Effector memory CD8-positive, alpha-beta T cell (primary cell): ENCODE data around the gene APBB1.

Source experiments
- ATAC-seq: fragments of 150-1000 bp; cut with Tn5 transposase; replicated peaks from 2 replicates; pipeline ENCODE4 v1.10.0; 2021; ENCODE audit warnings: mild to moderate bottlenecking, moderate library complexity
- DNase-seq, 3 experiments: peaks; one replicate each; pipeline ENCODE4 v3.0.0; 2021
- H3K27ac Mint-ChIP-seq, 2 donors: one replicate each; pipeline ENCODE4 v1.8.0; 2022; ENCODE audit warnings: mild to moderate bottlenecking in 2 of 2, mixed read lengths in 2 of 2, moderate library complexity in 2 of 2
- H3K27me3 Mint-ChIP-seq, 2 donors: one replicate each; pipeline ENCODE4 v1.8.0; 2022; ENCODE audit warnings: mixed read lengths in 2 of 2
- H3K36me3 Mint-ChIP-seq: one replicate; pipeline ENCODE4 v1.8.0; 2022; ENCODE audit warnings: mild to moderate bottlenecking, moderate library complexity, mixed read lengths; ENCODE audit not compliant: insufficient read depth
- H3K4me1 Mint-ChIP-seq, 2 donors: one replicate each; pipeline ENCODE4 v1.8.0; 2022; ENCODE audit warnings: low read depth in 2 of 2, mixed read lengths in 2 of 2
- H3K4me3 Mint-ChIP-seq, 2 donors: one replicate each; pipeline ENCODE4 v1.8.0; 2022; ENCODE audit warnings: mild to moderate bottlenecking in 2 of 2, mixed read lengths in 2 of 2, moderate library complexity in 2 of 2
- H3K9me3 Mint-ChIP-seq, 2 donors: one replicate each; pipeline ENCODE4 v1.8.0; 2022; ENCODE audit warnings: mixed read lengths in 2 of 2

The APBB1 gene

DNA sequence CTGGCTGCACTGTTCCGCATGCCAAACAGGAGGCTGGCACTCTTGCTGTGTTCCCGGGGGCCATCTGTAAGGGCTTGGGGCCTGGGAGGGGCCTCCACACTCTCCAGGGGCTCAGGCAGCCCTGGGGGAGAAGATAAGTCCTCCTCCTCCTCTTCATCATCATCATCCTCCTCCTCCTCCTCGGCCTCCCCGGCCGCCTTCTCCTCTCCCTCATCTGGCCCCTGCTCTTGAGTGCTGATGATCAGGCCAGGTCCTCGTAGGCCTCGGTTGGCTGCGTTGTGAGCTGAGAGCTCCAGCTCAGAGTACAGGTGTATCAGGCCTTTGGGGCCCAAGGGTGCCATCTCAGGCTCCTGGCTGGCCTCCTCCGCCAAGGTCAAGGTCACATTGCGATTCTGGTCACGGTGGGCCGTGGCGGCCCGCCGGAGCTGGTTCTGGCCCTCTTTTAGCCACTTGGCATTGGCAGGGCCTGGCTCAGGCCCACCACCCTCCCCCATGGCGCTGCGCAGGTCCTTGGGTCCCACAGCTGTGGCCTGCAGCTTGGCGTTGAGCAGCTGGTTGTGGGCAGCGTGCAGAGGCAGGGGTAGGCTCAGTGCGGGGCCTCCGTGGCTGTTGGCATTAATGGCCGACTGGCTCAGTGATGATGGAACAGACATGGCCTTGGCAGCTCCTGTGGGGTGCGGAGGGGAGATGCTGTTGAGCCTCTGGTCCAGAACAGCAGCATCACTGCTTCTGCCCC is 8.0 kb downstream of the APBB1 start:
- Mint-ChIP-seq H3K27ac (peak overlapping the region in 1 of 2 donors; percentile 76), H3K9me3 (no peaks in the 10 kb centered on the region), H3K4me3 (no peak overlapping the region), H3K36me3 (no peaks in the 10 kb centered on the region), H3K4me1 (peaks cover 28 to 44% of the 10 kb centered on the region in 2 donors), H3K27me3 (no peaks in the 10 kb centered on the region)
- DNase-seq (no peak), ATAC-seq (no peak)

DNA sequence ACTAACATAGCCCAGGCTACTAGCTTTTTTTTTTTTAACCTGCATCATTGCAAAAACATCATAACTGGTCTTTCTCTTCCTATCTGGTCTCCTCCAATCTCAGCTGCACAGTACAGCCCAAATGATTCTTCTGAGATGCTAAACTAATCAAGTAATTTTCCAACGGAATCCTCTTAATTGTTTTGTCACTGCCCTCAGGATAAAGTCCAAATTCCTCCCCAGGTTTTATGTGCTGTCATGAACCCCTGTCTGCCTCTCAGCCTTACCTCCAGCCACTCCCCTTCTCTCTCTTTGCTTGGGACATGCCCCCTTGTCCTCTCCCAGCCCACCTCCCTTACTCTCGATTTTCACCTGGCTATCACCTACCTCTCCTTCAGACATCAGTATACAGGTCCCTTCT is 12.5 kb downstream of the APBB1 start:
- Mint-ChIP-seq H3K9me3 (no peaks in the 10 kb centered on the region), H3K27ac (peak overlapping the region; percentile 15 to 47), H3K27me3 (no peaks in the 10 kb centered on the region), H3K4me1 (peaks cover 58 to 62% of the 10 kb centered on the region in 2 donors), H3K36me3 (peaks cover 12% of the 10 kb centered on the region), H3K4me3 (peak overlapping the region in 1 of 2 donors; percentile 16)
- DNase-seq (no peak), ATAC-seq (no peak)

DNA sequence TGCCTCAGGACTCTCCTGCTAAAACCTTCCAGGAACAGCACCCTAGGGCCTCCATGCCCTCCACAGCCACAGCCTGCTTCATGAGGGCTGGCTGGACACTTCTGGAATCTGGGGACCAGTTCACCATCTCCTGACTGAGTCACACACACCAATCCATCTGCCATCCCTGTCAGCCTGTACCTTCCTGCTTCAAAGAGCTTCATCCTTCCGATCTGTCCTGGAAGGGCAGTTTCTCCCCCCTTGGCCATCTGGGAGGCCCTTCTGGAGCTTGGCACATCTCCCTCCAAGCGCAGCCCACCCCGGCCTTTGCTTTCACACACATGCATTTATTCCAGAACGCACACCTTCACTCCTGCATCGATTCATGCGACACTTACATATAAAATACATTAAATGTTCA is 13.0 kb downstream of the APBB1 start:
- H3K4me1 Mint-ChIP-seq = peaks cover 63 to 64% of the 10 kb centered on the region in 2 donors
- no peak for ATAC-seq
- H3K27me3 Mint-ChIP-seq = no peaks in the 10 kb centered on the region
- DNase-seq = no peak
- H3K36me3 Mint-ChIP-seq = peaks cover 12% of the 10 kb centered on the region
- no peaks in the 10 kb centered on the region for H3K9me3 Mint-ChIP-seq
- peak overlapping the region in 1 of 2 donors; percentile 16 for H3K4me3 Mint-ChIP-seq
- peak overlapping the region; percentile 15 to 47 for H3K27ac Mint-ChIP-seq

DNA sequence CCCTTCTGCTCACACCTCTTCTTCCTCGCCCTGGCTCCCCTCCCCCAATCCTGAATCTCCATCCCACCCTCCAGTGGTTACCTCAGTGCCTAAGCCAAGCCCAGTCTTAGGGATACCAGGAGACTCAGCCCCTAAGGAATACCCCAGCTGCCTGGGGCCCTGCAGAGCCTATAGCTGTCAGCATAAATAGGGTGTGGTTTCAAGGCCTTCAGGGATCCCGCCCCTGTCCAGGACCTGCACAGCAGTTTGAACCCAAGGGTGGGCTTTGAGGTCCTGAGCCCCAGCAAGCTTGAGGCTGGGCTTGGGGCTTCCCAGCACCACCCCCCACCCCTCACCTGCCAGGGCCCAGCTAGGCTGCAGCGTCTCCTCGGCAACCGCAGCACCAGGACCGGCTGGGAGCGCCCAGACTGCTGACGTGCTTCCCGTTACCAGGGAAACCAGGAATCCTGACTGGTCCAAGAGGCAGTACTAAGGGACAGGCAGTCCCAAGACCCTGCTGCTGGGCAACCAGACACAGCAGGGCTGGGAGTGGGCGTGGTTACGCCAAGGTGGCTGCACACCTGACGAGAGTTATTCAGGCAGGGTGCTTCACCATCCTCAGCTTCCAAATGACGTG is 13.7 kb downstream of the APBB1 start:
- H3K4me3 Mint-ChIP-seq = peak overlapping the region; percentile 87 to 88
- H3K4me1 Mint-ChIP-seq = peaks cover 62 to 67% of the 10 kb centered on the region in 2 donors
- ATAC-seq (no peak), DNase-seq (no peak)
- no peaks in the 10 kb centered on the region for H3K27me3 Mint-ChIP-seq
- H3K36me3 Mint-ChIP-seq = peaks cover 13% of the 10 kb centered on the region
- peak overlapping the region; percentile 92 to 97 for H3K27ac Mint-ChIP-seq
- H3K9me3 Mint-ChIP-seq = no peaks in the 10 kb centered on the region

DNA sequence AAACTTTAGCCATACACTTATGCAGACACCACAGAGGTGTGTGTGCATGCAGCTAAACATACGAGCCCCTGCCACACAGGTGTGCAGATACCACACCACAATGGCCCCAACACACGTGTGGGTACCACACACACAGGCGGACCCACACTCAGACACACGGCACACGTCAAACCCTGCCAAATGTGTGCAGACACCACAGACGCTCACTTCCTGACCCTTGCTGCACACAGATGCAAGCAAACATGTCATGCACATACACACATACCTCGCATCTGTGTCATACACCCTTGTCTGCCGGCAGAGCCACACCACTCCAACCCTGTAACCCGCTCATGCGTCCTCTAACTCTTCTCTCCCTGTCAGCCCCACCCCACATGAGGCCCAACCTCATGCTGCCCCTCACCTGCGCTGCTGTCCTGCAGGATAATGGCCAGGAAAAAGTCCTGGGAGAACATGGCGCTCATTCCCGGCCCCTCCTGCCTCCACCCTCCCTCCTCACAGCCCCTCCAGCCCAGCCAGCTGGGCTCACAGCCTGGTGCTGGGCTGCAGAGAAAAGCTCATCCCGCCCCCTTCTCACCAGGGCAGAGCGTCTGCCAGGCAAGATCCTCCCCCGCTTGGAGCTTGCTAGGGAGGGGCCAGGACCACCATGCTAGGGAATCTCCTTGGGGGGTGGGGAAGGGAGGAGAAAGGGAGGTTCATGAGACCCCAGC is 14.4 kb downstream of the APBB1 start:
- Mint-ChIP-seq H3K36me3 (peaks cover 17% of the 10 kb centered on the region), H3K4me3 (peak overlapping the region; percentile 87 to 88), H3K27ac (peak overlapping the region; percentile 92 to 97), H3K27me3 (no peaks in the 10 kb centered on the region), H3K4me1 (peaks cover 63 to 67% of the 10 kb centered on the region in 2 donors), H3K9me3 (no peaks in the 10 kb centered on the region)
- ATAC-seq (peak; percentile 31), DNase-seq (peak in 2 of 3 experiments; percentile 9 to 15)

DNA sequence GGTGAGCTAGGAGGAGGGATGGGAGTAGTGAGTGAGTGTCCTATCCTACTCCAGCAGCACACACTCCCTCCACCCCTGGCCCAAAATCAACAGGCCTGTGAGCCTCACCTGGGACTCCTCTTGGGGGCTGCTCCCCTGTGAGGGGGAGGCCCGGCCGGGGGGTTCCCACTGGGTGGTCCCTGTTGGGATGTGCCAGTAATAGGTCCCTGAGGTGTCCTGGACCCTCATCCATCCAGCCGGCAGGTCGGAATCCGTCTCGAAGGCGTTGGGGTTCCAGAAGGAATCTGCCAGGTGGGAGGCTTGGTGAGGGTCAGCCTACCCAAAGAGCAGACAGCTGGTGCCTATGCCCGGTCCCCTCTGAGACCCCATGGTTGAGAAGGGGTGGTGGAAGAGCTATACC is 15.4 kb downstream of the APBB1 start:
- Mint-ChIP-seq H3K4me1 (peaks cover 64 to 65% of the 10 kb centered on the region in 2 donors), H3K27ac (peak overlapping the region; percentile 92 to 97), H3K27me3 (no peaks in the 10 kb centered on the region), H3K9me3 (no peaks in the 10 kb centered on the region), H3K36me3 (peaks cover 17% of the 10 kb centered on the region), H3K4me3 (peak overlapping the region; percentile 87 to 88)
- DNase-seq (no peak), ATAC-seq (no peak)

DNA sequence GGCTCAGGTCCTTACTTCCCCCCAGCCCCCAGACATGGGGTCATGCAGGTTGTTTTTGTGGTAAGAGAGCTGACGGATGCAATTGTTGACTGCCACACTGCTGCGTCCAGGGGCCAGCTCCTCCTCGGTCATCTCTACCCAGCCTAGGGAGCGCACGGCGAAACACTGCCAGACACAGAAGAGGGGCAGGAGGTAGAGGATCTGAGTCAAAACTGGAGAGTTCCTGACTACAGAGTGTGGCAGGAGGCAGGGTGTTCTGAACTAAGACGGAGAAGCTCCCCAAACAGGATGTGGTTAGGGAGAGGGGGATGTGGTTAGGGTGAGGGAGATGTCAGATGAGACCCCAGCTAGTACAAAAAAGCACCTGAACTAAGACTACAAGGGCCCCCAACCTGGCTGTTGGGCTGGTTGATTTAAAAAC is 16.3 kb downstream of the APBB1 start:
- H3K4me3 Mint-ChIP-seq = peak overlapping the region; percentile 87 to 88
- peaks cover 61 to 62% of the 10 kb centered on the region in 2 donors for H3K4me1 Mint-ChIP-seq
- peak overlapping the region; percentile 92 to 97 for H3K27ac Mint-ChIP-seq
- DNase-seq (peak; percentile 64 to 71 (median 64)), ATAC-seq (peak; percentile 93)
- peaks cover 17% of the 10 kb centered on the region for H3K36me3 Mint-ChIP-seq
- H3K9me3 Mint-ChIP-seq = no peaks in the 10 kb centered on the region
- no peaks in the 10 kb centered on the region for H3K27me3 Mint-ChIP-seq

DNA sequence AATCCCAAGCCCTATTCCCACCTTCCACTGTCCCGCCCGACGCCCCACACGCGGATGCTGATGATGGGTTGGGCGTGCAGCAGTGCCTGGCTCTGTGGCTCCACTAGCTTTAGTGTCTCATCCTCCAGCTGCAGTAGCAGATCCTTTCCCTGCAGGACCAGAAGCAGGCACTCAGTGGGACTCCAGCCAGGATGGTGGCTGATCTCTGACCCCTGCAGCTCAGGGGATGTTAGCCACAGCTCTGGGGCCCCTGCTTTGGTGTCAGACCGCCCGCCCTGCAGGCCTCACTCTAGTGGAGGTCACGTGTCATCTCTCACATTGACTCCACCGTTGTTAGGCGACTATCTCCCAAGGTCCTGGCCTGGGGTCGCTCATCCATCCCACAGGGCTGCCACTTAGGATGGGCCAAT is 16.8 kb downstream of the APBB1 start:
- DNase-seq = peak in 1 of 3 experiments; percentile 24
- H3K4me3 Mint-ChIP-seq = peak overlapping the region; percentile 87 to 88
- peaks cover 58 to 59% of the 10 kb centered on the region in 2 donors for H3K4me1 Mint-ChIP-seq
- H3K9me3 Mint-ChIP-seq = no peaks in the 10 kb centered on the region
- peaks cover 17% of the 10 kb centered on the region for H3K36me3 Mint-ChIP-seq
- peak; percentile 35 for ATAC-seq
- peak overlapping the region; percentile 92 to 97 for H3K27ac Mint-ChIP-seq
- H3K27me3 Mint-ChIP-seq = no peaks in the 10 kb centered on the region

DNA sequence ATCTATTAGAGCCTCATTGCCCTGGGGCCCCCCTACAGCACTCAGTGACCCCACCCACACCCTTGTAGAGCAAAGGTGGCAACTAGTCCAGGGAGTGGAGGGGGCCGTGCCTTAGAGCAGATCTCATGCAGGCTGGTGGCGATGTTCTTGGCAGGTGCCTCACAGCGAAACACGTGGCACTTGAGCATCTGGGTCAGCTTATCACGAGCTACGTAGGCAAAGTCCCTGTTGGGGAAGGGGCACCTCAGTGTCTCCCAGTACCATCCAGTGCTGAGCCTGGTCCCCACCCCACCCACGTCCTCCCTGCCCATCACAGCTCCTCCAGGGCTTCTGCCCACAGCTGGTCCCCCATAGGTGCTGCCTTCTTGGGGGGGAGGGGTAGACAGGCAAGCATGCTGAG is 17.4 kb downstream of the APBB1 start:
- peak overlapping the region; percentile 5 to 47 for H3K4me3 Mint-ChIP-seq
- peaks cover 17% of the 10 kb centered on the region for H3K36me3 Mint-ChIP-seq
- H3K4me1 Mint-ChIP-seq = peaks cover 56% of the 10 kb centered on the region in 2 donors
- no peaks in the 10 kb centered on the region for H3K9me3 Mint-ChIP-seq
- no peak for ATAC-seq
- DNase-seq = no peak
- H3K27ac Mint-ChIP-seq = peak overlapping the region; percentile 92 to 97
- H3K27me3 Mint-ChIP-seq = no peaks in the 10 kb centered on the region

DNA sequence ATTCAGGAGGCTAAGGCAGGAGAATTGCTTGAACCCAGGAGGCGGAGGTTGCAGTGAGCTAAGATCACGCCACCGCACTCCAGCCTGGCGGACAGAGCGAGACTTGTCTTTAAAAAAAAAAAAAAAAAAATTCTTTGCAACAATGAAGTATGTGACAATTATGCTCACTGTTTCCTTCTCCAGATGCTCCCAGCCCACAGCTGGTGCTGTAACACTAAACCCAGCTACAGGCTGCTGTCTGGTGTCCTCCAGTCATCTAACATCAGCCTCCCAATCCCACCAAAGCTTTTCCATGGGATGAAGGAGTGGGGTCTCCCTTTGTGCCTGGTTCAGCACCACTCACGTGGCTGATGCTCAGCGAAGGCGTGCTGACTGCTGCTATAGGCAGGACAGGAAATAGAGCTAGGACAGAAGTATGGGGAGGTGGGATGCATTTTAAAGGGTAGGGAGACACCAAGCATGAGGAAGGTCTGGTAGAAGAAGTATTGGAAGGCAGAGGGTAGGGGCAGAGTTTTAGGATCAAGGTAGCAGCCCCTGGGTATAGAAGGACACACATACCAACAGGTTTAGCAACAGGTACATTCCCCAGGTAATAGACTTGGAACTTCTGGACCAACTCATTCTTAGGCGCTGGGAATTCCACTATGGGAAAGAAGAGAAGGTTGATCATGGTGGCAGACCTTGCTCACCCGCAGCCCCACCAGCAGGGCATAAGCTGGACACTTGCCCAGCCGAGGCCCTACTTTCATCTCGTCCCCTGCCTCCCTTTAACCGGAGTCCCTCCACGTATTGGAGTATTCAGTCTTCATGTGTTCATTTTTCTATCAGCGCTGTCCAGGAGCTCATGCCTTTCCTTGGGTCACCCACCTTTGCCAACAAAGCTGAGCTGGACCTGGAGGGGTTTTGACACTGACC is 18.2 kb downstream of the APBB1 start:
- no peaks in the 10 kb centered on the region for H3K27me3 Mint-ChIP-seq
- no peaks in the 10 kb centered on the region for H3K9me3 Mint-ChIP-seq
- ATAC-seq (no peak), DNase-seq (no peak)
- peaks cover 23% of the 10 kb centered on the region for H3K36me3 Mint-ChIP-seq
- H3K27ac Mint-ChIP-seq = peak overlapping the region; percentile 74 to 92
- peaks cover 52 to 54% of the 10 kb centered on the region in 2 donors for H3K4me1 Mint-ChIP-seq
- H3K4me3 Mint-ChIP-seq = peak overlapping the region; percentile 5 to 47

DNA sequence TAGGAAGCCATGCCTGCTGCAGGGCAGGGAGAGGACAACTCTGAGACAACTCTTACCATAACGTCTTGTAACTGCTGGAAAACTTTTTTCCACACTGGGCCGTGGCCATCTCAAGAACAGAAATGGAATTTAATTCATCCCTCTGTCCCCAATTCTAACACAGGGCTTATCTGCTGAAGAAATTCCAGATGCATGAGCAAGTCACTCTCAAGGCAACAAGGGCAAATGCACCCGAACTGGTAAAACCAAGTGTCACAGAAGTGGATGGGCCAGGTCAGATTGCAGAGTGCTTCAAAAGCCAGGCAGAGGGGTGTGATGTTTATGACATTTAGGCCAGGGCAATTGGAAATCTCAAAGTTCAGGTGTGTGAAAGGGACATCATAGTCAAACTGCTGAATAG is 21.3 kb downstream of the APBB1 start:
- ATAC-seq = no peak
- peak overlapping the region in 1 of 2 donors; percentile 57 for H3K27ac Mint-ChIP-seq

DNA sequence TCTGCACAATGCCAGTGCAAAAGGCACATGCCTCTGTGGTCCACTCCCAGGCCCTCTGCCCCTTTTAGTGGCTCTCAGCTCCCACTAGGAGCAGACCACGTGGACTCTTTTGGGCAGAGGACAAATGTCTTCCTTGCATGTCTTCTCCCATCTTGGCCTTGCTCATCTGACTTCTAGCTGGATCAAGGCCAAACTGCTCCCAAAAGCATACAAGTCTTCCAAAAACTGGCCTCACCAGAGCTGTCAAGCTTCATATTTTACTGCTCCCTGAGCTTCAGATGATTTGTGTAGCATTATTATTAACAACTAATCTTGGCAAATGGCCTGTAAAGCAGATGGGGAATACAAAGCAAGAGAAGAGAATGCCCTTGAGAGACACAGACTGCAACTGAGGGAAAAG is 21.7 kb downstream of the APBB1 start:
- peaks cover 30 to 32% of the 10 kb centered on the region in 2 donors for H3K4me1 Mint-ChIP-seq
- peak overlapping the region; percentile 46 to 57 for H3K27ac Mint-ChIP-seq
- no peaks in the 10 kb centered on the region for H3K27me3 Mint-ChIP-seq

More for the DNA sequence above, 21.3 kb downstream of the APBB1 start:
- Mint-ChIP-seq H3K27me3 (no peaks in the 10 kb centered on the region), H3K36me3 (peaks cover 29% of the 10 kb centered on the region), H3K4me3 (no peak overlapping the region), H3K9me3 (no peaks in the 10 kb centered on the region), H3K4me1 (peaks cover 34 to 35% of the 10 kb centered on the region in 2 donors)
- DNase-seq = no peak

More for the DNA sequence above, 21.7 kb downstream of the APBB1 start:
- Mint-ChIP-seq H3K9me3 (no peaks in the 10 kb centered on the region), H3K4me3 (no peak overlapping the region), H3K36me3 (peaks cover 24% of the 10 kb centered on the region)
- no peak for DNase-seq
- no peak for ATAC-seq
